Measurements from ENCODE around the gene LOXL3.

LOXL3 gene

GRCh38 chr2:74513605-74514367 lies 40.0 kb downstream of the LOXL3 start:
- no peaks in the 10 kb centered on the region for H3K36me3 ChIP-seq (ENCODE audit: control insufficient read depth, insufficient read depth, low read length)
- no peak overlapping the region for H3K27ac ChIP-seq (ENCODE audit: low read depth, low read length)
- no peak overlapping the region for H3K4me3 ChIP-seq (ENCODE audit: low read length)

GRCh38 chr2:74512744-74513604 lies 40.8 kb downstream of the LOXL3 start:
- H3K4me3 ChIP-seq (ENCODE audit: low read length) = no peak overlapping the region
- H3K9ac ChIP-seq (ENCODE audit: low read length) = no peak overlapping the region
- peaks cover 39% of the 10 kb centered on the region for H3K27me3 ChIP-seq (ENCODE audit: control insufficient read depth, insufficient read depth, low read length)
- H3K27ac ChIP-seq (ENCODE audit: low read depth, low read length) = no peak overlapping the region
- H3K4me1 ChIP-seq (ENCODE audit: control insufficient read depth, insufficient read depth, low read length) = no peaks in the 10 kb centered on the region
- H3K36me3 ChIP-seq (ENCODE audit: control insufficient read depth, insufficient read depth, low read length) = no peaks in the 10 kb centered on the region

More at GRCh38 chr2:74513605-74514367, 40.0 kb downstream of the LOXL3 start:
- no peak overlapping the region for H3K9ac ChIP-seq (ENCODE audit: low read length)
- H3K4me1 ChIP-seq (ENCODE audit: control insufficient read depth, insufficient read depth, low read length) = no peaks in the 10 kb centered on the region
- peaks cover 39% of the 10 kb centered on the region for H3K27me3 ChIP-seq (ENCODE audit: control insufficient read depth, insufficient read depth, low read length)

- Histone ChIP-seq H3K36me3 (ENCODE audit: control insufficient read depth, insufficient read depth, low read length) (no peaks in the 10 kb centered on the region), H3K27ac (ENCODE audit: low read depth, low read length) (no peak overlapping the region), H3K9ac (ENCODE audit: low read length) (no peak overlapping the region), H3K27me3 (ENCODE audit: control insufficient read depth, insufficient read depth, low read length) (peaks cover 34% of the 10 kb centered on the region), H3K4me1 (ENCODE audit: control insufficient read depth, insufficient read depth, low read length) (peaks cover 6% of the 10 kb centered on the region), H3K4me3 (ENCODE audit: low read length) (no peak overlapping the region)
Measured at GRCh38 chr2:74511104-74511989, 42.4 kb downstream of the LOXL3 start.

GRCh38 chr2:74510272-74510671 lies 43.5 kb downstream of the LOXL3 start:
- no peak overlapping the region for H3K9ac ChIP-seq (ENCODE audit: low read length)
- peaks cover 27% of the 10 kb centered on the region for H3K27me3 ChIP-seq (ENCODE audit: control insufficient read depth, insufficient read depth, low read length)
- no peak overlapping the region for H3K27ac ChIP-seq (ENCODE audit: low read depth, low read length)
- H3K36me3 ChIP-seq (ENCODE audit: control insufficient read depth, insufficient read depth, low read length) = no peaks in the 10 kb centered on the region
- H3K4me1 ChIP-seq (ENCODE audit: control insufficient read depth, insufficient read depth, low read length) = peaks cover 9% of the 10 kb centered on the region
- no peak overlapping the region for H3K4me3 ChIP-seq (ENCODE audit: low read length)

DNA sequence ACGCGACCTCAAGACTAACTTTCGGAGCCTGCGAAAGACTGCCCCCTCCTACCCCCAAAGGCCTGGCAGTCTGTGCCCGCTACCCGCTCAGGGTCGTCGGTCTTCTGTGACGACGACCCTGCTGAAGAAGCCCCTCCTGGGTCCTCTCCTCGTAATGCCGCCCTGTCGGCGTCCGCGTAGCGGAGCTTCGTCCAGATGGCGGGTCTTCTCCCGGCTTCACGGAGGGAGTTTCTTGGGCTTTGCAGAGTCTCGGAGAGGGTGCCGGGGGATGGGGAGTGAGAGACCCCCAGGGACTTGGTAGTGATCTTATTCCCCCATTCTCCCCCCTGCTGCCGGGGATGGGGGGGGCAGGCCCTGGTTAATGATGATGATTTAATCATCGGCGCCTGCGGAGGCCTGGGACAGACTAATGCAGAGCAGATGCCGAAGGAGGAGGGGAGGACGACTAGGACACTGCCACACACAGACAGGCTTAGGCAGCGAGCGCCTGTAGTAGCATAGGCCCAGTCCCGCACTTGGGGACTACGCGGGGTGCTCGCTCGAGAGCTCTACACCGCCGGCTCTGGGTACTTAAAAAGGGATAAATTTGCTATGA lies 45.7 kb downstream of the LOXL3 start:
- H3K4me3 ChIP-seq (ENCODE audit: low read length) = peak overlapping the region; percentile 89
- H3K4me1 ChIP-seq (ENCODE audit: control insufficient read depth, insufficient read depth, low read length) = peaks cover 9% of the 10 kb centered on the region
- H3K27me3 ChIP-seq (ENCODE audit: control insufficient read depth, insufficient read depth, low read length) = peaks cover 12% of the 10 kb centered on the region
- peak overlapping the region; percentile 99 for H3K27ac ChIP-seq (ENCODE audit: low read depth, low read length)
- H3K9ac ChIP-seq (ENCODE audit: low read length) = peak overlapping the region; percentile 27
- no peaks in the 10 kb centered on the region for H3K36me3 ChIP-seq (ENCODE audit: control insufficient read depth, insufficient read depth, low read length)

DNA sequence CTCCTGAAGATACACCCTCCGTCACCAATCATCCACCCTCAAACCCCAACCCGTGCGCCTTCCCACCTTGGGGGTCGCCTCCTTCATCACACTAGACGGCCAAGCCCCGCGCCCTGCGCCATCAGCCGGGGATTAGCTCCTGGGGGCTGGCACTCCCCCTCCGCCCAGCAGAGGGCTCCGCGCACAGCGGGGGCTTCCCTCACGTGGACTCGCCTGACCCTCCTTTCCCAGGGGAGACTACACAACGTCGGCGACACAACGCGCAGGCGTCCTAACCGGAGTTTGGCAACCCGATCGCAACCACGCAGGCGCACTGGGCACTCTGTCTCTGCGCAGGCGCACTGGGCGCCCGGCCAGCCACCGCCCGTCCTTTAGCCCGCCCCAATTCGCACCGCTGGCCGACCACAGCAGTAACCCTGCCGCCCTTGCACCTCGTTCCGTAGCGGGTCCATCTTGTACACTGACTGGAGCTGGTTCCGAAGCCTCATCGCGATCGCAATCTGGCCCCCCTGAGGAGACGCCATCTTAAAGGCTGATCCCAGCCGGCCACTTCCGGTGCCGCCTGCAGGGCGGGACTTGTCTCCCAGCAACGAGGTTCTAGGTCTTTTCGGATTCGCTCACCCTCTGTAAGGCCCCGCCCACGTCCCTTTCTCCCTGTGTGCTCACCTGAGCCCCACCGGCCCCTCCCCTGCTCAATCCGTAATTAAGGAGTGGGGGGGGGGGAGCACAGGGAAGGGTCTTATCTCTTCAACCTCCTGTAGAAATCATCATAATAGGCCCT lies 46.4 kb downstream of the LOXL3 start, which contains the start of gene PCGF1:
Gene PCGF1, minus strand, starts transcription at position 551 of the 781 bp plus-strand sequence. Its CDS starts 27 bp downstream, at position 524.
- Histone ChIP-seq H3K9ac (ENCODE audit: low read length) (peak within 1 kb of the TSS; percentile 79), H3K4me1 (ENCODE audit: control insufficient read depth, insufficient read depth, low read length) (peaks cover 12% of the 10 kb centered on the region), H3K4me3 (ENCODE audit: low read length) (peak within 1 kb of the TSS; percentile 89), H3K27ac (ENCODE audit: low read depth, low read length) (peak within 1 kb of the TSS; percentile 99), H3K36me3 (ENCODE audit: control insufficient read depth, insufficient read depth, low read length) (no peaks in the 10 kb centered on the region), H3K27me3 (ENCODE audit: control insufficient read depth, insufficient read depth, low read length) (peaks cover 8% of the 10 kb centered on the region)

GRCh38 chr2:74505448-74506246 lies 48.1 kb downstream of the LOXL3 start:
- H3K9ac ChIP-seq (ENCODE audit: low read length) = no peak overlapping the region
- H3K4me1 ChIP-seq (ENCODE audit: control insufficient read depth, insufficient read depth, low read length) = peaks cover 12% of the 10 kb centered on the region

GRCh38 chr2:74504591-74504990 lies 49.2 kb downstream of the LOXL3 start:
- Histone ChIP-seq H3K9ac (ENCODE audit: low read length) (no peak overlapping the region), H3K36me3 (ENCODE audit: control insufficient read depth, insufficient read depth, low read length) (no peaks in the 10 kb centered on the region), H3K27ac (ENCODE audit: low read depth, low read length) (no peak overlapping the region), H3K4me1 (ENCODE audit: control insufficient read depth, insufficient read depth, low read length) (peaks cover 12% of the 10 kb centered on the region), H3K4me3 (ENCODE audit: low read length) (no peak overlapping the region), H3K27me3 (ENCODE audit: control insufficient read depth, insufficient read depth, low read length) (peaks cover 15% of the 10 kb centered on the region)

More at GRCh38 chr2:74505448-74506246, 48.1 kb downstream of the LOXL3 start:
- Histone ChIP-seq H3K36me3 (ENCODE audit: control insufficient read depth, insufficient read depth, low read length) (no peaks in the 10 kb centered on the region), H3K27me3 (ENCODE audit: control insufficient read depth, insufficient read depth, low read length) (peaks cover 7% of the 10 kb centered on the region), H3K4me3 (ENCODE audit: low read length) (peak overlapping the region; percentile 30), H3K27ac (ENCODE audit: low read depth, low read length) (no peak overlapping the region)

GRCh38 chr2:74503506-74504475 lies 50.0 kb downstream of the LOXL3 start:
- Histone ChIP-seq H3K27me3 (ENCODE audit: control insufficient read depth, insufficient read depth, low read length) (peaks cover 20% of the 10 kb centered on the region), H3K4me1 (ENCODE audit: control insufficient read depth, insufficient read depth, low read length) (peaks cover 15% of the 10 kb centered on the region), H3K27ac (ENCODE audit: low read depth, low read length) (peak overlapping the region; percentile 54)

More at GRCh38 chr2:74503506-74504475, 50.0 kb downstream of the LOXL3 start:
- Histone ChIP-seq H3K36me3 (ENCODE audit: control insufficient read depth, insufficient read depth, low read length) (no peaks in the 10 kb centered on the region), H3K4me3 (ENCODE audit: low read length) (peak overlapping the region; percentile 64), H3K9ac (ENCODE audit: low read length) (no peak overlapping the region)

All from rectal smooth muscle tissue (tissue), 1 donor.